Parathyroid adenoma (tissue), 2 donors: ENCODE data around the gene ANKH.
"Not testable (repeated sequence)": the region's sequence is repeated elsewhere in the genome, so short reads cannot be mapped to it uniquely, and the experiment has no call there.

Experiments
- H2AFZ ChIP-seq: fragments of 300-600 bp; sonication (generic); one replicate; pipeline ENCODE4 v1.7.0; 2017; ENCODE audit warnings: antibody characterized with exemption, mild to moderate bottlenecking
- H3K27ac ChIP-seq: fragments of 300-600 bp; sonication (generic); one replicate; pipeline ENCODE4 v1.7.0; 2017
- H3K27me3 ChIP-seq: fragments of 300-600 bp; sonication (generic); one replicate; pipeline ENCODE4 v1.7.0; 2017; ENCODE audit warnings: low read length; ENCODE audit not compliant: control insufficient read depth, insufficient read depth
- H3K36me3 ChIP-seq: fragments of 300-600 bp; sonication (generic); one replicate; pipeline ENCODE4 v1.7.0; 2017; ENCODE audit warnings: low read length; ENCODE audit not compliant: control insufficient read depth, insufficient read depth
- H3K4me1 ChIP-seq: fragments of 300-600 bp; sonication (generic); one replicate; pipeline ENCODE4 v1.7.0; 2017; ENCODE audit warnings: control low read depth
- H3K4me2 ChIP-seq: fragments of 300-600 bp; sonication (generic); one replicate; pipeline ENCODE4 v1.7.0; 2017; ENCODE audit warnings: low read length
- H3K4me3 ChIP-seq: fragments of 300-600 bp; sonication (generic); one replicate; pipeline ENCODE4 v1.7.0; 2017; ENCODE audit warnings: low read depth, low read length
- H3K79me2 ChIP-seq: fragments of 300-600 bp; sonication (generic); one replicate; pipeline ENCODE4 v1.7.0; 2017; ENCODE audit warnings: control low read depth
- H3K9ac ChIP-seq: fragments of 300-600 bp; sonication (generic); one replicate; pipeline ENCODE4 v1.7.0; 2017; ENCODE audit warnings: mild to moderate bottlenecking
- H3K9me3 ChIP-seq: fragments of 300-600 bp; sonication (generic); one replicate; pipeline ENCODE4 v1.7.0; 2017; ENCODE audit warnings: low read length; ENCODE audit not compliant: control insufficient read depth
- TF ChIP-seq, protein P1 (sequence below): fragments of 300-600 bp; sonication (generic); IDR thresholded peaks from one replicate; pipeline ENCODE4 v1.7.0; 2017; ENCODE audit warnings: antibody characterized with exemption, mild to moderate bottlenecking
- donor health status: primary hyperparathyroidism.

ANKH gene

DNA sequence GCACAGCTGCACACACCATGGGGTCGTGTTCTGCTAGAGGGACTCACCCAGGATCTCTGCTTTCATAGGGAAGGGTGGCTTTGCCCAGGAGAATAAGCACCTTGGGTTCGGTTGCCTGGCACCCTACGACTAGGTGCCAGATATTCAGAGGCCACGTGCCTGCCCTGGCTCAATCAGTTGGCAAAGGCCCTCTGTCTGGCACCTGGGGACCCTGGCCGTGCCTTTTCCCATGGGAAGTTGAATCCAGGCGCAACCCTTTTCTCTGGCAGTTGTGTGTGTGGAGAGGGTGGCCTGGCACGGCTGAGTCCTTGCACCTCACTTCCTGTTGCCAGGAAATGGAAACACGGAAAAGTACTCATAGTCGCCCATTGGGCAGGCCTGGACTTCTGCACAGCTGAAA lies 10.2 kb upstream of the ANKH start:
- Histone ChIP-seq H2AFZ (no peak overlapping the region), H3K9me3 (no peaks in the 10 kb centered on the region), H3K36me3 (no peaks in the 10 kb centered on the region), H3K79me2 (no peaks in the 10 kb centered on the region), H3K4me1 (no peaks in the 10 kb centered on the region), H3K9ac (no peak overlapping the region), H3K4me2 (no peak overlapping the region), H3K4me3 (no peak overlapping the region), H3K27ac (no peak overlapping the region), H3K27me3 (no peaks in the 10 kb centered on the region)
- TF ChIP-seq, protein P1, sequence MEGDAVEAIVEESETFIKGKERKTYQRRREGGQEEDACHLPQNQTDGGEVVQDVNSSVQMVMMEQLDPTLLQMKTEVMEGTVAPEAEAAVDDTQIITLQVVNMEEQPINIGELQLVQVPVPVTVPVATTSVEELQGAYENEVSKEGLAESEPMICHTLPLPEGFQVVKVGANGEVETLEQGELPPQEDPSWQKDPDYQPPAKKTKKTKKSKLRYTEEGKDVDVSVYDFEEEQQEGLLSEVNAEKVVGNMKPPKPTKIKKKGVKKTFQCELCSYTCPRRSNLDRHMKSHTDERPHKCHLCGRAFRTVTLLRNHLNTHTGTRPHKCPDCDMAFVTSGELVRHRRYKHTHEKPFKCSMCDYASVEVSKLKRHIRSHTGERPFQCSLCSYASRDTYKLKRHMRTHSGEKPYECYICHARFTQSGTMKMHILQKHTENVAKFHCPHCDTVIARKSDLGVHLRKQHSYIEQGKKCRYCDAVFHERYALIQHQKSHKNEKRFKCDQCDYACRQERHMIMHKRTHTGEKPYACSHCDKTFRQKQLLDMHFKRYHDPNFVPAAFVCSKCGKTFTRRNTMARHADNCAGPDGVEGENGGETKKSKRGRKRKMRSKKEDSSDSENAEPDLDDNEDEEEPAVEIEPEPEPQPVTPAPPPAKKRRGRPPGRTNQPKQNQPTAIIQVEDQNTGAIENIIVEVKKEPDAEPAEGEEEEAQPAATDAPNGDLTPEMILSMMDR, result no peak

DNA sequence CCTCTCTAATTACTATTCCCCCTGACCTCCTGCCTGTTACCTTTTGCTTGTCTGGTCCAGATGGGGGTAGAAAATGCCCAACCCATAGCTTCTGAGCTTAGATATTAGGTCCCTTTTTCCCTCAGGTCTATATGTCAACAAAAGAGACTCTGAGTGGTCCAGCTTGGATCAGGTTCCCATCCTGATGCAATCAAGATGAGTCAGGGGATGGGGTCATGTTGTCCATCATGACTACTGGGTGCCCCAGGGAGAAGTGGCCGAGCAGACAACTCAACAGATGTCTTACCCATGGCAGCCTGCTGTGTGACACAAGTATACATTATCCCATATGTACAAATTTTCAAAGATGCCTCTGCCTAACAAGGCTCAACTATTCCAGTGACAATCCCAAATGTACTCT lies 9.1 kb upstream of the ANKH start:
- H3K9ac ChIP-seq, result no peak overlapping the region
- no peaks in the 10 kb centered on the region for H3K4me1 ChIP-seq
- no peaks in the 10 kb centered on the region for H3K27me3 ChIP-seq
- H3K4me3 ChIP-seq, result no peak overlapping the region
- no peaks in the 10 kb centered on the region for H3K36me3 ChIP-seq
- no peaks in the 10 kb centered on the region for H3K79me2 ChIP-seq
- H3K4me2 ChIP-seq, result no peak overlapping the region
- no peak overlapping the region for H3K27ac ChIP-seq
- H3K9me3 ChIP-seq, result no peaks in the 10 kb centered on the region
- H2AFZ ChIP-seq, result no peak overlapping the region
- TF ChIP-seq, protein P1, result no peak

DNA sequence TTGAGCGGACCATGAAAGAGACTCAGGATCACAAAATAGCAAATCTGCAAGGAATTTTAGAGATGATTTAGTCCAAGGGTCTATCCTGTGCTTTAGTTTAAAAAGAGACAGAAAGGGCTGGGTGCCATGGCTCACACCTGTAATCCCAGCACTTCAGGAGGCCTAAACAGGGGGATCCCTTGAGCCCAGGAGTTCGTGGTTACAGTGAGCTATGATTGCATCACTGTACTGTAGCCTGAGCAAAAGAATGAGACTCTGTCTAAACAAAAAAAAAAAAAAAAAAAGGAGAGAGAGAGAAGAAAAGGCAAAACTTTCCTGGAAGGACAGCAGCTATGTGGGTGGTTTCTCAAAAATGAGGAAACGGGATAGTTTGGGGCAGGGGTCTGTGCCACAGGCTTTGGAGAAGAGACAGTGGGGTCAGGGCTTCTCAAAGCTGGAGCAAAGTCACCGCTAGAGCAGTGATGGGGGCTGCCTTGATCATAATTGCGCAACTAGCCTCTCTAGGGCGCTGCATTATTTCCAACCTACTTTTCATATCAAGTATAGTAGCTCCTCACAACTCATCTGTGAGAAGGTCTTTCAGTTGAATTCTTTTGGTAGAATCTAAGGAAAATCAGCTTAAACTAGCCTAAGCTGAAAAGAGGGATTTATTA lies 8.5 kb upstream of the ANKH start:
- no peak overlapping the region for H3K27ac ChIP-seq
- H3K4me1 ChIP-seq, result no peaks in the 10 kb centered on the region
- no peaks in the 10 kb centered on the region for H3K36me3 ChIP-seq
- H3K9me3 ChIP-seq, result no peaks in the 10 kb centered on the region
- H3K9ac ChIP-seq, result no peak overlapping the region
- H2AFZ ChIP-seq, result no peak overlapping the region
- H3K4me3 ChIP-seq, result no peak overlapping the region
- no peaks in the 10 kb centered on the region for H3K27me3 ChIP-seq
- H3K4me2 ChIP-seq, result no peak overlapping the region
- TF ChIP-seq, protein P1, result no peak
- H3K79me2 ChIP-seq, result no peaks in the 10 kb centered on the region

DNA sequence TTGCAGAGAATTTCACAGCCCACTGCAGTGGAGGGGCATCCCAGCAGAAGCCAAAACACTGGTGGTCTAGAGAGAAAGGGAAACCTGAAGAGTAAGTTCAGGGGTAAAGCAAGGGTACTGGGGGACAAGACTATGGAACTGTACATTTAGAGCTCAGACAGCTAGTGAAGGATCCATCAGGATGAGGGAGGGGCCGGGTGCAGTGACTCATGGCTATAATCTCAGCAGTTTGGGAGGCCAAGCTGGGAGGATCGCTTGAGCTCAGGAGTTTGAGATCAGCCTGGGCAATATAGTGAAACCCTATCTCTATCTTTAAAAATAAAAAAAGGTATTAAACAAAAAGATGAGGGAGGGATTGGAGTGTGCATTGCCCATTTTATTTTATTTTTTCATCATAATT lies 7.8 kb upstream of the ANKH start:
- Histone ChIP-seq H3K4me3 (no peak overlapping the region), H3K36me3 (no peaks in the 10 kb centered on the region), H3K4me1 (no peaks in the 10 kb centered on the region), H3K79me2 (no peaks in the 10 kb centered on the region), H3K9me3 (no peaks in the 10 kb centered on the region), H3K4me2 (no peak overlapping the region), H3K9ac (no peak overlapping the region), H2AFZ (no peak overlapping the region), H3K27ac (no peak overlapping the region), H3K27me3 (no peaks in the 10 kb centered on the region)
- TF ChIP-seq, protein P1, result no peak

DNA sequence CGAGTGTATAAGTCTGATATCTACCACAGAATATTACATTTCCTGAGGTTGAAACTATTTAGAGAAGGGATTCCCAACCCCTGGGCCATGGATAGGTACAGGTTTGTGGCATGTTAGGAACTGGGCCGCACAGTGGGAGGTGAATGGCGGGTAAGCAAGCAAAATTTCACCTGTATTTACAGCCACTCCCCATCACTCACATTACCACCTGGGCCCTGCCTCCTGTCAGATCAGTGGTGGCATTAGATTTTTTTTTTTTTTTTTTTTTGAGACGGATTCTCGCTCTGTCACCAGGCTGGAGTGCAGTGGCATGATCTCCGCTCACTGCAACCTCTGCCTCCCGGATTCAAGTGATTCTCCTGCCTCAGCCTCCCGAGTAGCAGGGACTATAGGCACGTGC lies 6.6 kb upstream of the ANKH start:
- H3K4me3 ChIP-seq, H3K27me3 ChIP-seq, H3K79me2 ChIP-seq, H2AFZ ChIP-seq, H3K9ac ChIP-seq, H3K36me3 ChIP-seq, H3K4me2 ChIP-seq, H3K4me1 ChIP-seq, H3K9me3 ChIP-seq, H3K27ac ChIP-seq: not testable (repeated sequence)
